CD4-positive, alpha-beta T cell treated with Interferon alpha-2 for 1 hour (primary cell): Measurements from ENCODE around the gene RPS25.
"Not testable (repeated sequence)": the region's sequence is repeated elsewhere in the genome, so short reads cannot be mapped to it uniquely, and the experiment has no call there.

ENCODE experiments used
- DNase-seq, 2 donors: peaks; one replicate each; pipeline ENCODE4 v3.0.0-alpha.2; 2020 to 2022

RPS25 gene

DNA sequence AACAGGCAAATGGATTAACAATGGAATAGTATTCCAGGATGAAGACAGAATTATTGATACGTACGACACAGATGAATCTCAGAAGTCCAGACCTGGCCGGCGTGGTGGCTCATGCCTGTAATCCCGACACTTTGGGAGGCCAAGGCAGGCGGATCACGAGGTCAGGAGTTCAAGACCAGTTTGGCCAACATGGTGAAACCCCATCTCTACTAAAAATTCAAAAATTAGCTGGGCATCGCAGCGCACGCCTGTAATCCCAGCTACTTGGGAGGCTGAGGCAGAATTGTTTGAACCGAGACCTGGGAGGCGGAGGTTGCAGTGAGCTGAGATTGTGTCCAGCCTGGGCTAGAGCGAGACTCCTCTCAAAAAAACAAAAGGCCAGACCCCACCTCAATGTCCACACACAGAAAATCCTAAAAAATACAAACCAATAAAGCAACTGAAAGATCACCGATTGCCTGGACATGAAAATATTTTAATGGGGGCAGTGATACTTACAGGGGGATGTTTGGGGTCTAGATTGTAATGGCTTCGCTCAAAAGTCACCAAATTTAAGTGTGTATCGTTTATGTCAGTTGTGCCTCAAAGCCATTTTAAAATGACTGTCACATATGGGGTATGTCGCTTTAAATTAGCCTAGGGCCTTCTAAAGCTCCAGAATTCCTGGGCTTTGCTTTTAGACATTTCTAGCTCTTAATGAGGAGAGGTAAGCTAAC is 3.8 kb downstream of the RPS25 start:
- no peak for DNase-seq

GRCh38 chr11:119012629-119013170 is 5.4 kb downstream of the RPS25 start:
- DNase-seq, result no peak

- DNase-seq, result no peak
These were observed 6.6 kb downstream of the RPS25 start for GRCh38 chr11:119011476-119012053.

- no peak for DNase-seq
These were observed 11.5 kb downstream of the RPS25 start for GRCh38 chr11:119006656-119007055.

GRCh38 chr11:119000906-119001305 is 17.2 kb downstream of the RPS25 start:
- DNase-seq, result no peak

DNA sequence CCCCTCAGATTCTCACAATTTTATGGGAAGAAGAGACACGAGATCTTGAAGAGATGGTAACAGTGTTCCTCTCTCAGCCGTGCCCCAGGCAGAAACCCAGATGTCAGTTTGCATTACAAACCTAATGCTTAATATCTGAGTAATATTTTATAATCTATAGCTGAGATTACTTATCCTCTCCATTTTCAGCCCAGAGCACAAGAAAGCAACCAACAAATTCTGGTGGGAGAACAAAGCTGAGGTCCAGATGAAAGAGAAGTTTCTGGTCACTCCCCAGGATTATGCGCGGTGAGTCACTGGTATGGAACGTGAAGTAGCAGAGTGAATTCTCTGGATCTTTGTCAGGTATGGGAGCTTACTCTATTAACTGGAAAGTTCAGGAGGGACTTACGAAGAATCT is 19.3 kb downstream of the RPS25 start:
- no peak for DNase-seq

DNA sequence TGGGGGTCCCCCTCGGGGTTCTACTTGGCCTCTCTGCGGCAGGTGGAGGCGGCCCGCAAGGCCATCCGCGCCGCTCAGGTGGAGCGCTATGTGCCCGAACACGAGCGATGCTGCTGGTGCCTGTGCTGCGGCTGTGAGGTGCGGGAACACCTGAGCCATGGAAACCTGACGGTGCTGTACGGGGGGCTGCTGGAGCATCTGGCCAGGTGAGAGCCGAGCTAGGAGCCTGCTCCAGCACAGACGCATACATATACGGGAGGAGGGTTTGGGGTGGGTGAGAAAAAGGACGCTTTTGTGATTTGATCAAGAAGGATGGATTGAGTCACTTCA is 19.8 kb downstream of the RPS25 start:
- no peak for DNase-seq

- DNase-seq, result peak; percentile 94 to 96
These were observed 20.3 kb downstream of the RPS25 start, which contains the start of gene CENATAC for GRCh38 chr11:118997627-118998387. TSS of gene CENATAC (plus strand) at chr11:118998138. CDS start at chr11:118998198, 60 bp downstream.

- DNase-seq, result peak; percentile 17 to 55
These were observed 21.1 kb downstream of the RPS25 start for GRCh38 chr11:118996926-118997626.

GRCh38 chr11:118991486-118992038 is 26.6 kb downstream of the RPS25 start:
- not testable (repeated sequence) for DNase-seq

DNA sequence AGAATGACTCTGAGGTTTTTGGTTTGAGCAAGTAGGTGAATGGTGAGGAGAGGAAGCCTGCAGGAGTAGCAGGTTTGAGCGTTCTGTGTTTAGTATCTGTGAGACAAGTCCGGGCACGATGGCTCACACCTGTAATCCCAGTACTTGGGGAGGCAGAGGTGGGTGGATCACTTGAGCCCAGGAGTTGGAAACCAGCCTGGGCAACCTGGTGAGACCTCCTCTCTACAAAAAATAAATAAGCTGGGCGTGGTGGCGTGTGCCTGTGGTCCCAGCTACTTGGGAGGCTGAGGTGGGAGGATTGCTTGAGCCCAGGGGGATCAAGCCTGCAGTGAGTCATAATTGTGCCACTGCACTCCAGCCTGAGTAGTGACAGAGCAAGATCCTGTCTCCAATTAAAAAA is 29.9 kb downstream of the RPS25 start:
- no peak for DNase-seq

DNA sequence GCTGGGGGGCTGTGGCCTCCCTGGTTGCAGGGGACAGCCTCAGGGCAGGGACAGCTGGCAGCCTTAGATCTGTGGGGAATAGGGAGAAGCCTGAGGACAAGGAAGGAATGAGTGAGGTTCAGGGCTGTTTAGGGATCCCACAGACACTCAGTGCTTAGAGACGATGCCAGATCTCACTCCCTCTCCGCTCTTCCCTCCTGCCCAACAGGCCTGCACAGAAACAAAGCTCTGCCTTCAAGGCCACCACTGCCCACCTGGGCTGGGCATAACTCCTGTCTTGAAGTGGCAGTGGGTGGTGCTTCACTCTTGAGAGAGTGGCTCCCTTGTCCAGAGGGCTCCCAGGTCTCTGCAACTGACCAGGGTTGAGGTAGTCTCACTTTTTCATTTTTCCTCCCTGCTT is 33.3 kb downstream of the RPS25 start:
- no peak for DNase-seq

DNA sequence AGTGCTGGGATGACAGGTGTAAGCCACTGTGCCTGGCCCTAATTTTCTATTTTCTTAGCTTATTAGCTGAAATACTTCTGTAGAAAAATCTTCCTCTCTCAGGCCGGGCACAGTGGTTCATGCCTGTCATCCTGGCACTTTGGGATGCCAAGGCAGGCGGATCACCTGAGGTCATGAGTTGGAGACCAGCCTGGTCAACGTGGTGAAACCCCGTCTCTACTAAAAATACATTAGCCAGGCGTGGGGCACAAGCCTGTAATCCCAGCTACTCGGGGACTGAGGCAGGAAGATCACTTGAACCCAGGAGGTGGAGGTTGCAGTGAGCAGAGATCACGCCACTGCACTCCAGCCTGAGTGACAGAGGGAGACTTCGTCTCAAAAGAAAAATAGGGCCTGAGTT is 33.8 kb downstream of the RPS25 start:
- DNase-seq, result not testable (repeated sequence)

GRCh38 chr11:118980191-118980881 is 37.8 kb downstream of the RPS25 start:
- DNase-seq, result no peak

DNA sequence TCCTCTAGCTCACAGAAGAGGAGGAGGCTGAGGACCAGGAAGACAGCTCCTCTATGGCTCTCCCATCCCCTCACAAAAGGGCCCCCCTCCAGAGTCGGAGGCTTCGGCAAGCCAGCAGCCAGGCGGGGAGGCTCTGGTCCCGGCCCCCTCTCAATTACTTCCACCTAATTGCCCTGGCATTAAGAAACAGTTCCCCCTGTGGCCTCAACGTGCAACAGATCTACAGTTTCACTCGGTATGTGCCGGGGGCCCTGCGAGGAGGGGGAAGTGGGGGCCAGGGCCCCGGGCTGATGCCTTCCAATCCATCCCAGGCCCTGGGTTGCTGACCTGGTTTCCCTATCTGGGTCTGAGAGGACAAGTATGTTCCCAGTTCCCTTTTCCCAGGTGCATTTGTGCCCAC is 38.7 kb downstream of the RPS25 start:
- DNase-seq, result no peak

DNA sequence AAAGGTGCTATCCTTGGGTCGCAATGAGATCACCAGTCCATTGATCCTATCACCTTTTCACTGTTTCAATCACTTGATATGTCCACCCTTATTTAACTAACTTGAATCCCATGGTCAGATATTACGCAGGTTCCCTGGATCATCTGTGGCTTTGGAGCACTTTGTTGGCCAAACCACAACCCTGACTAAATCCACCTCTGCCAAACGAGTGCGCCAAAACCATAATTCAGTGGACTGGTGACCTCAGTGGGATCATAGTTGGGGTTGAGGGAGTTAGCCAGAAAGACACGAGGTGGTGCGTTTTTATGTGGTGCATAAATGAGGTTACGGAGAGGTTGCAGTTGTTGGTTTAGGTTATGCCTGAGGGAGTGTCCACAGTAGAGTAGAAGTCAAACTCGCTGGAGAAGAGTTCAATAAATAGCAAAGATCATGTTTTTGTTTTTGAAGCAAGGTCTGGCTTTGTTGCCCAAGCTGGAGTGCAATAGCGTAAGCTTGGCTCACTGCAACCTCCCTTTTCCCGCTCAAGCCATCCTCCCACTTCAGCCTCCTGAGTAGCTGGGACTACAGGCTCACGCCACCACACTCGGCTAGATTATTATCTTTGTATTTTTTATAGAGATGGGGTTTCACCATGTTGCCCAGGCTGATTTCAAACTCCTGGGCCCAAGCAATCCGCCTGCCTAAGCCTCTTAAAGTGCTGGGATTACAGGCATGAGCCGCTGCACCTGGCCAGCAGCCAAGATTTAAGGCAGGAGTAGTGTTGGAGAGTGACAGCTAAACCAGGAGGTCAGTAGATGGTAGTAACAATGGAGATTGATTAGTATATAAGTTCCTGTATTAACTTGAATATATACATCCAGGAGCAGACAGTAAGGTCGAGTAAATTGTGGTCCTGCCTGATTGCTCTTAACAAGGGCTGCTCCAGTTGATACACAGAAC is 42.1 kb downstream of the RPS25 start:
- DNase-seq, result no peak

- DNase-seq, result no peak
These were observed 44.2 kb downstream of the RPS25 start for GRCh38 chr11:118973985-118974384.

GRCh38 chr11:118971646-118972045 is 46.5 kb downstream of the RPS25 start, which contains the start of gene FOXR1:
TSS of gene FOXR1 (plus strand) at chr11:118971761. CDS start at chr11:118971932, 171 bp downstream.
- DNase-seq, result no peak

DNA sequence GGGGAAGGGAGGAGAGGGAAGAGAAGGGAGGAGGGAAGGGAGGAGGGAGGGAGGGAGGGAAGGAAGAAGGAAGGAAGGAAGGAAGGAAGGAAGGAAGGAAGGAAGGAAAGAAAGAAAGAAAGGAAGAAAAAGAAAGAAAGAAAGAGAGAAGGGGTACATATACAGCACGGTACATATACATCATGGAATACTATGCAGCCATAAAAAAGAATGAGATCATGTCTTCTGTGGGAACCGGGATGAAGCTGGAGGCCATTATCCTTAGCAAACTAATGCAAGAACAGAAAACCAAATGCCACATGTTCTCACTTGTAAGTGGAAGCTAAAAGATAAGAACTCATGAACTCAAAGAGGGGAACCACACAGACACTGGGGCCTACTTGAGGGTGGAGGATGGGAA is 48.6 kb downstream of the RPS25 start:
- not testable (repeated sequence) for DNase-seq
